HG03175 (cell line): ENCODE measurements around the gene BIN1.

Source experiments
- ATAC-seq: cut with Tn5 transposase; IDR thresholded peaks from one replicate; pipeline ENCODE4 v1.9.1; 2021; ENCODE audit warnings: mild to moderate bottlenecking, moderate library complexity; ENCODE audit not compliant: unreplicated experiment

Gene BIN1

DNA sequence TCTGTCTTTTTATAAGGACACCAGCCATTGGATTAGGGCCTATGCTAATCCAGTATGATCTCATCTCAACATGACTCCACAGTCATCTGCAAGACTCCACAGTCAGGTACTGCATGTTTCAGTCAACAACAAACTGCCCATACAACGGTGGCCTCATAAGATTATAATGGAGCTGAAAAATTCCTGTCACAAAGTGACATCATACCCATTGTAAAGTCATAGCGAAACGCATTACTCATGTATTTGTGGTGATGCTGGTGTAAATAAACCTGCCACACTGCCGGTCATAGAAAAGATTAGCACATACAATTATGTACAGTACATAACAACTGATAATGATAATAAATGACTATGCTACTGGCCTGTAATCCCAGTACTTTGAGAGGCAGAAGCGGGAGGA is 106.0 kb downstream of the BIN1 start:
- ATAC-seq = no peak

DNA sequence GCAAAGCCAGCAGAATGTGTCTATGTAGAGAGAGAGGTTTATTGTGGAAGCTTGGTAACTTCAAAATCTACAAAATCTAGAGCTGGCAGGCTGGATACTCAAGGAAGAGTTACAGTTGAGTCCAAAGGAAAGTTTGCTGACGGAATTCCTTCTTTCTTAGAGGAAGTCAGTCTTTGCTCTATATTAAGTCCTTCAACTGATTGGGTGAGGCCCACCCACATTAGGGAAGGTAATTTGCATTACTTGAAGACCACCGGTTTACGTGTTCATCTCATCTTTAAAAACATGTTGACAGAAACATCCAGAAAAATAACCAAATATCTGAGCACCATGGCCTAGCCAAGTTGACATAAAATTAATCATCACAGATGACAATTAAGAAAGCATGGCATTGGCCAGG is 106.8 kb downstream of the BIN1 start:
- ATAC-seq = no peak

GRCh38 chr2:126999106-126999756 is 107.7 kb downstream of the BIN1 start:
- ATAC-seq = no peak

GRCh38 chr2:126998486-126998885 is 108.5 kb downstream of the BIN1 start:
- ATAC-seq = no peak
